UCSD-AML1 (cell line): Measurements from ENCODE around the gene GPRASP2.
"Not testable (repeated sequence)": the region's sequence is repeated elsewhere in the genome, so short reads cannot be mapped to it uniquely, and the experiment has no call there.

ENCODE experiments used
- DNase-seq: peaks from one replicate; lab custom pipeline; 2025; ENCODE audit not compliant: unreplicated experiment; lab: John Stamatoyannopoulos, UW

Gene GPRASP2

GRCh38 chrX:102712216-102712966, at the start of gene GPRASP2:
Gene GPRASP2 (plus strand): TSS chrX:102712448. CDS start chrX:102714870, 2,422 bp downstream.
- DNase-seq, result no peak

DNA sequence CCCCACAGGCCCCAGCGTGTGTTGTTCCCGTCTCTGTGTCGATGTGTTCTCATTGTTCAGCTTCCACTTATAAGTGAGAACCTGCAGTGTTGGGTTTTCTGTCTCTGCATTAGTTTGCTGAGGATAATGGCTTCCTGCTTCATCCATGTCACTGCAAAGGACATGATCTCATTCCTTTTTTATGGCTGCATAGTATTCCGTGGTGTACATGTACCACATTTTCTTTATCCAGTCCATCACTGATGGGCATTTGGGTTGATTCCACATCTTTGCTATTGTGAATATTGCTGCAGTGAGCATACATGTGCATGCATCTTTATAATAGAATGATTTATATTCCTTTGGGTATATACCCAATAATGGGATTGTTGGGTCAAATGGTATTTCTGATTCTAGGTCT, 48.4 kb upstream of the GPRASP2 start:
- DNase-seq, result not testable (repeated sequence)

DNA sequence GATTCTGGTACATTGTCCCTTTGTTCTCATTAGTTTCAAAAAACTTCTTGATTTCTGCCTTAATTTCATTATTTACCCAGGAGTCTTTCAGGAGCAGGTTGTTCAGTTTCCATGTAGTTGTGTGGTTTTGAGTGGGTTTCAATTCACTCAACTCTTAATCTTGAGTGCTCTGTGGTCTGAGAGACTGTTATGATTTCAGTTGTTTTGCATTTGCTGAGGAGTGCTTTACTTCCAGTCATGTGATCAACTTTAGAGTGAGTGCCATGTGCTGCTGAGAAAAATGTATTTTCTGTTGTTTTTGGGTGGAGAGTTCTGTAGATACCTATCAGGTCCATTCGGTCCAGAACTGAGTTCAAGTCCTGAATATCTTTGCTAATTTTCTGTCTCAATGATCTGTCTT, 45.2 kb upstream of the GPRASP2 start:
- DNase-seq, result not testable (repeated sequence)

- no peak for DNase-seq
Observed at GRCh38 chrX:102669526-102669925, 42.7 kb upstream of the GPRASP2 start.

- DNase-seq, result no peak
Observed at GRCh38 chrX:102672856-102673255, 39.4 kb upstream of the GPRASP2 start.

DNA sequence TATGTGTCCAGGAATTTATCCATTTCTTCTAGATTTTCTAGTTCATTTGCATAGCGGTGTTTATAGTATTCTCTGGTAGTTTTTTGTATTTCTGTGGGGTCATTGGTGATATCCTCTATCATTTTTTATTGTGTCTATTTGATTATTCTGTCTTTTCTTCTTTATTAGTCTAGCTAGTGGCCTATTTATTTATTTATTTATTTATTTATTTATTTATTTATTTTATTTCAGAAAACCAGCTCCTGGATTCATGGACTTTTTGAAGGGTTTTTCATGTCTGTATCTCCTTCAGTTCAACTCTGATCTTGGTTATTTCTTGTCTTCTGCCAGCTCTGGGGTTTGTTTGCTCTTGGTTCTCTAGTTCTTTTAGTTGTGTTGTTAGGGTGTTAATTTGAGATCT, 34.8 kb upstream of the GPRASP2 start:
- not testable (repeated sequence) for DNase-seq

- no peak for DNase-seq
Observed at GRCh38 chrX:102684772-102685520, 27.3 kb upstream of the GPRASP2 start.

- DNase-seq, result no peak
Observed at GRCh38 chrX:102694749-102695148, 17.5 kb upstream of the GPRASP2 start.

- DNase-seq, result no peak
Observed at GRCh38 chrX:102696306-102696705, 15.9 kb upstream of the GPRASP2 start.

- no peak for DNase-seq
Observed at GRCh38 chrX:102697494-102697893, 14.8 kb upstream of the GPRASP2 start.

DNA sequence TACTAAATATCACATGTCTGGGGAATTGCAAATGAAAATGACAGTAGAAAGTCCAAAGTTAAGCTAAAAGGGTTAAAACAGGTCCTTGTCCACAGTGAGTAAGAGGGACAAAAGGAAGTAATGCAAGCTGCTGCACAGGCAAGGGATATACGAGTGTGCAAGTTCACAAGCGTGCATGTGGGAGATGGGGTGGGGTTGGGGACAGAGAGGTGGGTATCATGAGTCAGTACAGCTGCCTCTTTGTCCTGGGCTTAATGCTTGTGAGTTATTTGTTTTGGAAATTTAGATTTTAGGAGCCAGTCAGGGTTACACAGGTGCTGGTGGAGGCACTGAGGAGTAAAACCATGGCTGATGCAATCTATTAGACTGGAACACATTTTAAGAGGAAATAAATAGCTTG, 3.3 kb upstream of the GPRASP2 start:
- no peak for DNase-seq

DNA sequence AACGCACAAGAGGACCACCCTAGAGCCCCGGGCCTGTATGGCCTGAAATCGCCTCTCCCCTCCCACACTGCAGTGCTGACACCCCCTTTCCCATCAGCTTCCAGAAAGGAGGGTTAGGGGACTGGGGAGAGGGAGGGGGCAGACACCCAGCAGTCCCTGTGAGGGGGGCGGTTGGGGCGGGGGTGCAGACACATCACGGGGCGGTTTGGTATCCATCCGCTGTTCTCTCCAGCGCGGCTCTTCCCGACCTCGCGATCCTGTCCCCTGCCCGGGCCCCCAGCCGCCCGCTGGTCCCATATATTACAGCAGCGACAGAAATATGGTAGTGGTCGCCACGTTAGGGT, 404 bp upstream of the GPRASP2 start:
- DNase-seq, result no peak

DNA sequence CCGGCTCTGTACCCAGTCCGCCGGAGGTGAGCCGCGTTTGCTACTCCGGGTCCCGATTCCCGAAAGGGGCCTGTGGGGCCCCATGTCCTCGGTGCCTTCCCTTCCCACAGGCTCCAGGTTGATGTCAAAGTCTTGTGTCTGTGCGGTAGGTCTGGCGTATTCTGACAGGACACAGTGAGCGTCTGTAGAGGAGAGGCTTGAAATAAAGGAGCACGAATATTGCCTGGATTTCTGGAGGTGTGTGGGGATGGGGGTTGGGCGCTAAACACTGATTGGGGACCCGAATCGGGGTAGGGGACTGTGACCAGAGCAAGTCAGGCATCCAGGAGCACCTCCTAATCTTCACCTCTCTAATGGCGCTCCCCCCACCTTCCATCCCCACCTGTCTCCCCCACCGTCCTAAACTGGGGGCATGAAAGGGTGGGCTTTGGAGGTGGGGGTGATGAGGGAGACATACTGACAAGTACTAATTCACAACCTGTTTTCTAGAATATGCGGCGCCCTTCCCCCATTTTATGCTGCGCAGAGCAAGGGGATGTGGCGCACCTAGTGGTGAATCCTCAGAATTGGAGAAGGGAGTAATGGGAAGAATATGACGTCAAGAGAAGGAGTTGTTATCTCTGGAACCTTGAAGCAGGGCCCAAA, 855 bp downstream of the GPRASP2 start:
- DNase-seq, result no peak

GRCh38 chrX:102714994-102715393, 2.7 kb downstream of the GPRASP2 start:
- no peak for DNase-seq

DNA sequence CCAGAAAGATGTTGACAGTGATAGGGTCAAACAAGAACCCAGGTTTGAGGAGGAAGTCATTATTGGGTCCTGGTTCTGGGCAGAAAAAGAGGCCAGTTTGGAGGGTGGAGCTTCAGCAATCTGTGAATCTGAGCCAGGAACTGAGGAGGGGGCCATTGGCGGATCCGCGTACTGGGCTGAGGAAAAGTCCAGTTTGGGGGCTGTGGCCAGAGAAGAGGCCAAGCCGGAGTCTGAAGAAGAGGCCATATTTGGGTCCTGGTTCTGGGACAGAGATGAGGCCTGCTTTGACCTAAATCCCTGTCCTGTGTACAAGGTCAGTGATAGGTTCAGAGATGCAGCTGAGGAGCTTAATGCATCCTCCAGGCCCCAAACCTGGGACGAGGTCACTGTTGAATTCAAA, 3.7 kb downstream of the GPRASP2 start:
- DNase-seq, result no peak

- no peak for DNase-seq
Observed at GRCh38 chrX:102720237-102721168, 8.3 kb downstream of the GPRASP2 start, which contains the start of gene GPRASP3. Gene GPRASP3 (plus strand): TSS chrX:102720743. CDS start chrX:102748996, 28,253 bp downstream.

- DNase-seq, result not testable (repeated sequence)
Observed at GRCh38 chrX:102721169-102721506, 8.9 kb downstream of the GPRASP2 start.

GRCh38 chrX:102723456-102723855, 11.2 kb downstream of the GPRASP2 start:
- DNase-seq, result no peak

DNA sequence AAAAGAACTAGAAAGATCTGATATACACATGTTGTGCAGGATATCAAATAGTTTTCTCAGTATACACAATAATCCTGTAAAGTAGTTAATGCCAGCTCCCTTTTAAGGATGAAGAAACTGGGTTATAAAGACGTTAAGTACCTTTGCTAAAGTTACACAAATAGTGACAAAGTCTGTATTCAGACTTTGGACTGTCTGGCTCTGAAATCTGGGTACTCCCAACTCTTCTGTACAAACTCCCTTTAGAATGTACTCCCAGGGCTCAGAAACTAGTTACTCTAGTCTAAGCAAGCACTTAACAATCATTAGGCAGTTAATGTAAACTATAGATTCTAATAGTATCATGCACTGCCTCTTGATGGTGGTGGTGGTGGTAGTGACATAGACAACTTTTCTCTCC, 15.5 kb downstream of the GPRASP2 start:
- no peak for DNase-seq

- no peak for DNase-seq
Observed at GRCh38 chrX:102728646-102729045, 16.4 kb downstream of the GPRASP2 start.

DNA sequence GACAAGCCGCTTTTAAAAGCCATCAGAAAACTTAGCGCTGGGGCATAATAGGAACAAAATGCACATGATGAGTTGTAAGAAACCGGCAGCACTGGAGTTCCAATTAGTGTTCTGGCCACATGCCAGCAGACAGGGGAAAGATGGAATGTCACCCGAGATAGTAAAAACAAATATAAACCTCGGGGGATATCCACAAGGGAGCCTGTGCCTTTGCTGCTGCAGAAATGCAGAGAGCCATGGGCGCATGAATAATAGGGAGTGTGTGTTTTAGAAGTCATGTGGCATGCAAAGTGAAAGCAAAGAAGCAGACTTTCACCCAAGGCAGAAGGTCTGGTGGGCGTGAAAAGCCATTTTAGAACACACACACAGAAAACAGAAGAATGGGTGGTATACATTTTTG, 27.4 kb downstream of the GPRASP2 start:
- no peak for DNase-seq
